ENCODE measurements around the gene MTNR1A. TPM values are rescaled to one million over a fixed set of nuclear protein-coding genes. Genes with fewer than 3 reads are reported as not detected.

The MTNR1A gene
- polyA plus RNA-seq, 2 of the 4 experiments (the other 2 are of a cell fraction), result 0.17 to 0.47 TPM

- TF ChIP-seq, protein P1, sequence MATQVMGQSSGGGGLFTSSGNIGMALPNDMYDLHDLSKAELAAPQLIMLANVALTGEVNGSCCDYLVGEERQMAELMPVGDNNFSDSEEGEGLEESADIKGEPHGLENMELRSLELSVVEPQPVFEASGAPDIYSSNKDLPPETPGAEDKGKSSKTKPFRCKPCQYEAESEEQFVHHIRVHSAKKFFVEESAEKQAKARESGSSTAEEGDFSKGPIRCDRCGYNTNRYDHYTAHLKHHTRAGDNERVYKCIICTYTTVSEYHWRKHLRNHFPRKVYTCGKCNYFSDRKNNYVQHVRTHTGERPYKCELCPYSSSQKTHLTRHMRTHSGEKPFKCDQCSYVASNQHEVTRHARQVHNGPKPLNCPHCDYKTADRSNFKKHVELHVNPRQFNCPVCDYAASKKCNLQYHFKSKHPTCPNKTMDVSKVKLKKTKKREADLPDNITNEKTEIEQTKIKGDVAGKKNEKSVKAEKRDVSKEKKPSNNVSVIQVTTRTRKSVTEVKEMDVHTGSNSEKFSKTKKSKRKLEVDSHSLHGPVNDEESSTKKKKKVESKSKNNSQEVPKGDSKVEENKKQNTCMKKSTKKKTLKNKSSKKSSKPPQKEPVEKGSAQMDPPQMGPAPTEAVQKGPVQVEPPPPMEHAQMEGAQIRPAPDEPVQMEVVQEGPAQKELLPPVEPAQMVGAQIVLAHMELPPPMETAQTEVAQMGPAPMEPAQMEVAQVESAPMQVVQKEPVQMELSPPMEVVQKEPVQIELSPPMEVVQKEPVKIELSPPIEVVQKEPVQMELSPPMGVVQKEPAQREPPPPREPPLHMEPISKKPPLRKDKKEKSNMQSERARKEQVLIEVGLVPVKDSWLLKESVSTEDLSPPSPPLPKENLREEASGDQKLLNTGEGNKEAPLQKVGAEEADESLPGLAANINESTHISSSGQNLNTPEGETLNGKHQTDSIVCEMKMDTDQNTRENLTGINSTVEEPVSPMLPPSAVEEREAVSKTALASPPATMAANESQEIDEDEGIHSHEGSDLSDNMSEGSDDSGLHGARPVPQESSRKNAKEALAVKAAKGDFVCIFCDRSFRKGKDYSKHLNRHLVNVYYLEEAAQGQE (IDR thresholded peaks at IDR 0.05), result no peak
- TF ChIP-seq HOXA7 (CRISPR knock-in tag; IDR thresholded peaks at IDR 0.05), result no peak
- no peak for TF ChIP-seq RAD21 (conservative IDR thresholded peaks at IDR 0.05 in 1 of 2, IDR thresholded peaks at IDR 0.05 in 1 of 2)
- TF ChIP-seq EHMT2 (IDR thresholded peaks at IDR 0.05; ENCODE audit: low read depth), result no peak
Observed at GRCh38 chr4:186497043-186497442, 58.3 kb downstream of the MTNR1A start (continued).

- no peak overlapping the region for H3K4me2 ChIP-seq
- POLR2A ChIA-PET, result no interaction called here
- no peak overlapping the region for H3K4me3 ChIP-seq
- no peak for FAIRE-seq
- DNase-seq (ENCODE audit: low read depth in 1 of 2, low spot score in 1 of 2), result no peak
- H3K4me1 ChIP-seq, result no peaks in the 10 kb centered on the region
- 58% methylated on average over 1 of the region's 1 CpG for WGBS (ENCODE audit: missing lambda C conversion rate)
- CTCF ChIA-PET, result interaction anchor here (0.6 kb wide), 2 partner anchors 10 to 542 kb away, joined by 3 read pairs; no protein-coding TSS in a partner anchor
- H3K9me3 ChIP-seq, result 0 out of 3 replicates have a peak, but pooled peaks cover 4% of the 10 kb centered on the region
- no peak for TF ChIP-seq HES2 (IDR thresholded peaks at IDR 0.05)
- no peak for TF ChIP-seq PHF8 (IDR thresholded peaks at IDR 0.05; ENCODE audit: borderline replicate concordance, low read depth)
- TF ChIP-seq EHMT2 (IDR thresholded peaks at IDR 0.05; ENCODE audit: low read depth), result no peak
- TF ChIP-seq MAX (IDR thresholded peaks at IDR 0.05), result no peak
- no peak for TF ChIP-seq HMGXB4 (CRISPR knock-in tag; IDR thresholded peaks at IDR 0.05; ENCODE audit: borderline replicate concordance)
- TF ChIP-seq MAFK (IDR thresholded peaks at IDR 0.05; ENCODE audit: partially characterized antibody), result no peak
- no peak for TF ChIP-seq CHD4 (IDR thresholded peaks at IDR 0.05; ENCODE audit: borderline replicate concordance)
- no peak for TF ChIP-seq HDAC2 (IDR thresholded peaks at IDR 0.05)
- no peak for TF ChIP-seq JUN (IDR thresholded peaks at IDR 0.05)
- no peak for TF ChIP-seq EP300 (IDR thresholded peaks at IDR 0.05)
- TF ChIP-seq GATA3 (IDR thresholded peaks at IDR 0.05; ENCODE audit: borderline replicate concordance), result no peak
- no peak for TF ChIP-seq HOXA7 (CRISPR knock-in tag; IDR thresholded peaks at IDR 0.05)
- no peak for TF ChIP-seq PBX3 (IDR thresholded peaks at IDR 0.05)
- no peak for ATAC-seq
- no peak overlapping the region for H3K27ac ChIP-seq
Observed at GRCh38 chr4:186494496-186494895, 60.9 kb downstream of the MTNR1A start.

- H3K9me3 ChIP-seq, result no peaks in the 10 kb centered on the region
- H3K4me3 ChIP-seq, result no peak overlapping the region
- DNase-seq (ENCODE audit: low read depth in 1 of 2, low spot score in 1 of 2), result no peak
- ChIA-PET POLR2A (no interaction called here), CTCF (interaction anchor here (1.0 to 1.8 kb wide), 5 partner anchors 8 to 100 kb away, joined by 3 to 6 read pairs (median 5); no protein-coding TSS in a partner anchor)
- ATAC-seq, result peak in 1 of 2 experiments; percentile 62; a peak in 3 of 6 replicates
- no peak for FAIRE-seq
- H3K27ac ChIP-seq, result no peak overlapping the region
- no peaks in the 10 kb centered on the region for H3K4me1 ChIP-seq
- WGBS (ENCODE audit: missing lambda C conversion rate), result 32% methylated on average over 6 of the region's 9 CpGs
- H3K4me2 ChIP-seq, result no peak overlapping the region
- TF ChIP-seq RARB (CRISPR knock-in tag; IDR thresholded peaks at IDR 0.05) (no peak), RFX5 (IDR thresholded peaks at IDR 0.05) (no peak), RNF2 (IDR thresholded peaks at IDR 0.05; ENCODE audit: borderline replicate concordance, low read depth) (no peak), BCL3 (IDR thresholded peaks at IDR 0.05) (no peak), CEBPB (IDR thresholded peaks at IDR 0.05) (no peak), MAX (IDR thresholded peaks at IDR 0.05) (no peak), RAD21 (conservative IDR thresholded peaks at IDR 0.05 in 1 of 2, IDR thresholded peaks at IDR 0.05 in 1 of 2) (no peak)
- TF ChIP-seq, protein P2, sequence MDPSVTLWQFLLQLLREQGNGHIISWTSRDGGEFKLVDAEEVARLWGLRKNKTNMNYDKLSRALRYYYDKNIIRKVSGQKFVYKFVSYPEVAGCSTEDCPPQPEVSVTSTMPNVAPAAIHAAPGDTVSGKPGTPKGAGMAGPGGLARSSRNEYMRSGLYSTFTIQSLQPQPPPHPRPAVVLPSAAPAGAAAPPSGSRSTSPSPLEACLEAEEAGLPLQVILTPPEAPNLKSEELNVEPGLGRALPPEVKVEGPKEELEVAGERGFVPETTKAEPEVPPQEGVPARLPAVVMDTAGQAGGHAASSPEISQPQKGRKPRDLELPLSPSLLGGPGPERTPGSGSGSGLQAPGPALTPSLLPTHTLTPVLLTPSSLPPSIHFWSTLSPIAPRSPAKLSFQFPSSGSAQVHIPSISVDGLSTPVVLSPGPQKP (IDR thresholded peaks at IDR 0.05; ENCODE audit: low read depth, low read length), result no peak
Observed at GRCh38 chr4:186487726-186488125, 67.6 kb downstream of the MTNR1A start.

Data from A549 (cell line).